RWPE2 (cell line): ENCODE data around the gene MRPL36.
A peak's percentile ranks its signal among the peaks of the same experiment; 100 is the strongest.

ENCODE experiments used
- ATAC-seq: fragments of 200-7000 bp; cut with Tn5 transposase; 3 replicates; pipeline ENCODE4 v1.9.1; 2021; ENCODE audit warnings: low read depth
- DNase-seq: peaks from one replicate; pipeline ENCODE4 v3.0.0-alpha.2; 2020; ENCODE audit warnings: low spot score
- H3K27ac ChIP-seq: fragments of 450-650 bp; 2 replicates; pipeline ENCODE4 v1.5.1; 2017; ENCODE audit warnings: mild to moderate bottlenecking; ENCODE audit not compliant: poor library complexity, severe bottlenecking
- H3K27me3 ChIP-seq: fragments of 250-450 bp; sonication (Bioruptor Pico); 2 replicates; pipeline ENCODE4 v1.5.1; 2021; ENCODE audit warnings: mild to moderate bottlenecking, moderate library complexity; ENCODE audit not compliant: insufficient read depth, poor library complexity, severe bottlenecking
- H3K36me3 ChIP-seq: fragments of 250-450 bp; sonication (Bioruptor Pico); 2 replicates; pipeline ENCODE4 v1.5.1; 2020; ENCODE audit warnings: low read depth, mild to moderate bottlenecking, moderate library complexity
- H3K4me1 ChIP-seq: fragments of 250-450 bp; sonication (Bioruptor Pico); 2 replicates; pipeline ENCODE4 v1.5.1; 2021; ENCODE audit warnings: mild to moderate bottlenecking, moderate library complexity; ENCODE audit not compliant: insufficient read depth, poor library complexity, severe bottlenecking
- H3K4me3 ChIP-seq: fragments of 250-450 bp; sonication (Bioruptor Pico); 2 replicates; pipeline ENCODE4 v1.5.1; 2021; ENCODE audit warnings: mild to moderate bottlenecking, moderate library complexity; ENCODE audit not compliant: severe bottlenecking
- H3K9me3 ChIP-seq: fragments of 250-450 bp; sonication (Bioruptor Pico); 2 replicates; pipeline ENCODE4 v1.5.1; 2021; ENCODE audit warnings: mild to moderate bottlenecking, moderate library complexity; ENCODE audit not compliant: severe bottlenecking
- CTCF ChIP-seq: fragments of 450-650 bp; IDR thresholded peaks from one replicate; pipeline ENCODE4 v1.5.1; 2017; ENCODE audit warnings: mild to moderate bottlenecking, moderate library complexity; ENCODE audit not compliant: poor library complexity, severe bottlenecking

Gene MRPL36

GRCh38 chr5:1834721-1835429, 35.2 kb upstream of the MRPL36 start:
- Histone ChIP-seq H3K4me3 (no peak overlapping the region), H3K9me3 (no peaks in the 10 kb centered on the region), H3K27me3 (no peaks in the 10 kb centered on the region), H3K4me1 (no peaks in the 10 kb centered on the region), H3K27ac (no peak overlapping the region), H3K36me3 (no peaks in the 10 kb centered on the region)
- no peak for TF ChIP-seq CTCF
- DNase-seq (peak; percentile 55), ATAC-seq (no peak)

GRCh38 chr5:1834022-1834551, 34.5 kb upstream of the MRPL36 start:
- Histone ChIP-seq H3K27me3 (no peaks in the 10 kb centered on the region), H3K4me1 (no peaks in the 10 kb centered on the region), H3K27ac (no peak overlapping the region), H3K9me3 (no peaks in the 10 kb centered on the region), H3K36me3 (no peaks in the 10 kb centered on the region), H3K4me3 (no peak overlapping the region)
- DNase-seq = peak; percentile 62
- no peak for ATAC-seq
- no peak for TF ChIP-seq CTCF

- no peaks in the 10 kb centered on the region for H3K27me3 ChIP-seq
- H3K4me3 ChIP-seq = no peak overlapping the region
- no peak overlapping the region for H3K27ac ChIP-seq
- peak; percentile 59 for DNase-seq
- no peak for ATAC-seq
- no peaks in the 10 kb centered on the region for H3K9me3 ChIP-seq
- H3K36me3 ChIP-seq = no peaks in the 10 kb centered on the region
- no peaks in the 10 kb centered on the region for H3K4me1 ChIP-seq
- TF ChIP-seq CTCF = no peak
These were observed 33.8 kb upstream of the MRPL36 start for GRCh38 chr5:1833264-1834021.

- ATAC-seq = no peak
- no peak overlapping the region for H3K4me3 ChIP-seq
- H3K27me3 ChIP-seq = no peaks in the 10 kb centered on the region
- no peak for TF ChIP-seq CTCF
- no peaks in the 10 kb centered on the region for H3K36me3 ChIP-seq
- no peaks in the 10 kb centered on the region for H3K4me1 ChIP-seq
- peak; percentile 60 for DNase-seq
- H3K9me3 ChIP-seq = no peaks in the 10 kb centered on the region
- H3K27ac ChIP-seq = no peak overlapping the region
These were observed 33.0 kb upstream of the MRPL36 start for GRCh38 chr5:1832511-1833250.
